Kidney (tissue), 14 donors: ENCODE data around the gene TRPC3. TPM values are rescaled to one million over a fixed set of nuclear protein-coding genes. Genes with fewer than 3 reads are reported as not detected.

Experiments used
- DNase-seq, 5 donors: peaks; one replicate each; pipeline ENCODE4 v3.0.0-alpha.2; 2013 to 2020
- FAIRE-seq: peaks from 2 replicates; lab custom pipeline; 2012; peaks lifted over from hg19 to GRCh38; lab: Jason Lieb, UNC
- H3K27ac ChIP-seq, 2 donors: one replicate each; pipeline ENCODE4 v1.7.0; 2013; ENCODE audit warnings: low read depth in 2 of 2, low read length in 2 of 2, inconsistent platforms in 1 of 2
- H3K27me3 ChIP-seq: one replicate; pipeline ENCODE4 v1.7.1; 2013; ENCODE audit warnings: low read length, inconsistent platforms; ENCODE audit not compliant: control insufficient read depth, insufficient read depth
- H3K36me3 ChIP-seq, 3 donors: one replicate each; pipeline versions ENCODE4 v1.7.0 to v1.7.1; 2013; ENCODE audit warnings: low read length in 3 of 3, control low read depth in 1 of 3, inconsistent platforms in 1 of 3; ENCODE audit not compliant: insufficient read depth in 3 of 3, control insufficient read depth in 2 of 3
- H3K4me1 ChIP-seq, 3 donors: one replicate each; pipeline versions ENCODE4 v1.7.0 to v1.7.1; 2013; ENCODE audit warnings: low read length in 3 of 3, inconsistent platforms in 1 of 3, low read depth in 1 of 3; ENCODE audit not compliant: control insufficient read depth in 2 of 3, insufficient read depth in 2 of 3
- H3K4me3 ChIP-seq, 3 donors: one replicate each; pipeline versions ENCODE4 v1.7.0 to v1.8.1; 2013; ENCODE audit warnings: low read length in 3 of 3, control low read depth in 1 of 3, inconsistent platforms in 1 of 3
- H3K9ac ChIP-seq, 3 donors: one replicate each; pipeline versions ENCODE4 v1.7.0 to v1.7.1; 2013; ENCODE audit warnings: low read length in 3 of 3, control low read depth in 1 of 3, inconsistent platforms in 1 of 3
- H3K9me3 ChIP-seq, 3 donors: one replicate each; pipeline versions ENCODE4 v1.7.0 to v1.7.1; 2013; ENCODE audit warnings: low read length in 3 of 3, control low read depth in 1 of 3, inconsistent platforms in 1 of 3; ENCODE audit not compliant: control insufficient read depth in 2 of 3, insufficient read depth in 1 of 3
- intact Hi-C: fragments of 100-400 bp; cut with DNase I; formaldehyde crosslinking; loops from one replicate; pipeline ENCODE4 v1.11.1; 2022
- polyA plus RNA-seq: library from polyadenylated mRNA; stranded (reverse); fragments of 350-450 nt; fragmentation: Illumina TruSeq; extraction: RNeasy Lipid Tissue Mini Kit (QIAGEN cat#74804); gene quantifications from one replicate; pipeline ENCODE4 v1.2.3, GENCODE V29; 2014; ENCODE audit warnings: low read depth, low replicate concordance; ENCODE audit not compliant: insufficient read depth
- total RNA-seq: library from RNA; stranded (reverse); fragmentation: NEBNext Ultra II Directional; extraction: Animal tissue kit (Norgen Biotek cat#: 25700); gene quantifications from one replicate; pipeline ENCODE4 v1.2.1, GENCODE V29; 2021
- TF ChIP-seq, protein P1 (sequence below): IDR thresholded peaks from 3 replicates; pipeline ENCODE4 v1.5.1; 2012; ENCODE audit warnings: mild to moderate bottlenecking, moderate library complexity, borderline replicate concordance; ENCODE audit not compliant: insufficient read depth; ENCODE audit errors: extremely low read depth
- donor health status: control.
- donor health status: control.
- donor health status: control.
- donor health status: control.
- donor health status: control.
- donor health status: DM: yes; HTN: yes; CAD: no.
- donor health status: Normal renal cell carcinoma (clear cell type).

Gene TRPC3
- total and polyA plus RNA-seq, 2 donors from 2014 or later = 0.17 to 0.44 TPM

DNA sequence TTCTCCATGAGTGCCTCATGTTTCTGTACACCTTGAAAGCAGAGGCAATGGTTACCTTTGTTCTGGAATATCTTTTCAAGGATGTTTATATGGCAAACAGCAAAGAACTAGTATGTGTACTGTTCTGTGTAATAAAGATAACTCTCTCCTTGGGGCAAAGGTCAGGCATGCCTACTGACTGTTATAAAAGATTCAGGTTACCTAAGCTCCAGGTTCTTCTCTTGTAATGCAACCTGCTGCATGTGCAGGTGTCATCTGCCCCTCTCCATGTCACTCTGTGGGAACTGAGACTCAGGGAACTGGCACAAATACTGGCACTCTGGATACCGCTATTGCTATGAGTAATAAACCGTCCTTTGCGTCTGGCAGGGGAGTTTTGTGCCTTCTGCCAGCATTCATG lies 5.4 kb upstream of the TRPC3 start:
- peaks cover 6% of the 10 kb centered on the region for H3K27me3 ChIP-seq
- H3K27ac ChIP-seq = no peak overlapping the region
- no peak overlapping the region for H3K4me3 ChIP-seq
- intact Hi-C loops = no loop called here
- no peak for DNase-seq
- no peaks in the 10 kb centered on the region for H3K36me3 ChIP-seq
- TF ChIP-seq, protein P1, sequence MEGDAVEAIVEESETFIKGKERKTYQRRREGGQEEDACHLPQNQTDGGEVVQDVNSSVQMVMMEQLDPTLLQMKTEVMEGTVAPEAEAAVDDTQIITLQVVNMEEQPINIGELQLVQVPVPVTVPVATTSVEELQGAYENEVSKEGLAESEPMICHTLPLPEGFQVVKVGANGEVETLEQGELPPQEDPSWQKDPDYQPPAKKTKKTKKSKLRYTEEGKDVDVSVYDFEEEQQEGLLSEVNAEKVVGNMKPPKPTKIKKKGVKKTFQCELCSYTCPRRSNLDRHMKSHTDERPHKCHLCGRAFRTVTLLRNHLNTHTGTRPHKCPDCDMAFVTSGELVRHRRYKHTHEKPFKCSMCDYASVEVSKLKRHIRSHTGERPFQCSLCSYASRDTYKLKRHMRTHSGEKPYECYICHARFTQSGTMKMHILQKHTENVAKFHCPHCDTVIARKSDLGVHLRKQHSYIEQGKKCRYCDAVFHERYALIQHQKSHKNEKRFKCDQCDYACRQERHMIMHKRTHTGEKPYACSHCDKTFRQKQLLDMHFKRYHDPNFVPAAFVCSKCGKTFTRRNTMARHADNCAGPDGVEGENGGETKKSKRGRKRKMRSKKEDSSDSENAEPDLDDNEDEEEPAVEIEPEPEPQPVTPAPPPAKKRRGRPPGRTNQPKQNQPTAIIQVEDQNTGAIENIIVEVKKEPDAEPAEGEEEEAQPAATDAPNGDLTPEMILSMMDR = no peak
- no peaks in the 10 kb centered on the region for H3K9me3 ChIP-seq
- no peak overlapping the region for H3K9ac ChIP-seq
- FAIRE-seq = no peak
- H3K4me1 ChIP-seq = no peaks in the 10 kb centered on the region

- intact Hi-C loops = no loop called here
- Histone ChIP-seq H3K27ac (no peak overlapping the region), H3K27me3 (peaks cover 9% of the 10 kb centered on the region), H3K4me3 (no peak overlapping the region), H3K4me1 (peaks cover 0 to 3% (median 0%) of the 10 kb centered on the region in 3 donors), H3K9me3 (no peaks in the 10 kb centered on the region), H3K9ac (no peak overlapping the region), H3K36me3 (no peaks in the 10 kb centered on the region)
- no peak for FAIRE-seq
- DNase-seq = no peak
- TF ChIP-seq, protein P1 = no peak
Observed at GRCh38 chr4:121953860-121954259, 2.0 kb upstream of the TRPC3 start.

GRCh38 chr4:121952290-121952689 lies 430 bp upstream of the TRPC3 start:
- TF ChIP-seq, protein P1 = no peak

More at GRCh38 chr4:121952290-121952689, 430 bp upstream of the TRPC3 start:
- Histone ChIP-seq H3K36me3 (no peaks in the 10 kb centered on the region), H3K27me3 (peaks cover 9% of the 10 kb centered on the region), H3K9ac (no peak overlapping the region), H3K9me3 (no peaks in the 10 kb centered on the region), H3K27ac (no peak overlapping the region), H3K4me3 (peak overlapping the region in 1 of 3 donors; percentile 12), H3K4me1 (peaks cover 0 to 3% (median 0%) of the 10 kb centered on the region in 3 donors)
- no peak for FAIRE-seq
- DNase-seq = peak in 1 of 5 donors; percentile 20
- intact Hi-C loops = no loop called here
